GM19463 (cell line): Measurements from ENCODE around the gene RGS12.
A peak's percentile ranks its signal among the peaks of the same experiment; 100 is the strongest.

Experiments used
- ATAC-seq: cut with Tn5 transposase; IDR thresholded peaks from one replicate; pipeline ENCODE4 v1.9.1; 2021; ENCODE audit warnings: mild to moderate bottlenecking, moderate library complexity; ENCODE audit not compliant: unreplicated experiment

The RGS12 gene

DNA sequence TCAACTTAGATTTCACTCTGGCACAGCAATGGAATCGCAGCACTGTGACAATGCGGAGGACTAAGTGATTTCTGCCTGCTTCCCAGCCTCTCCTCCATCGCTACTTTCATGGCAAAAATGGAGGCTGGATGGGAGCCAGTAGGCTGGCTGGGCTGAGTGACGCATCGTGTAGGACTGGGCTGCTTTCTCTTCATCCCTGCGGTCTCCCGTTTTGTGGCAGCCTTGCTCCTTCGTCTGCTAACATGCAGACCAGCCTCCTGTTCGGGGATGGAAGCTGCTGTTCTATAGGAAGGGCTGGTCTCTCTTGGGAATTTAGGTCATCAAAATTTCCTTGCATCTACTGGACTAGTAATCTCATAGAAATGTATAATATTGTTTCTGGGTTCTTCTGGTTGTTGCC is 15.8 kb upstream of the RGS12 start:
- no peak for ATAC-seq

DNA sequence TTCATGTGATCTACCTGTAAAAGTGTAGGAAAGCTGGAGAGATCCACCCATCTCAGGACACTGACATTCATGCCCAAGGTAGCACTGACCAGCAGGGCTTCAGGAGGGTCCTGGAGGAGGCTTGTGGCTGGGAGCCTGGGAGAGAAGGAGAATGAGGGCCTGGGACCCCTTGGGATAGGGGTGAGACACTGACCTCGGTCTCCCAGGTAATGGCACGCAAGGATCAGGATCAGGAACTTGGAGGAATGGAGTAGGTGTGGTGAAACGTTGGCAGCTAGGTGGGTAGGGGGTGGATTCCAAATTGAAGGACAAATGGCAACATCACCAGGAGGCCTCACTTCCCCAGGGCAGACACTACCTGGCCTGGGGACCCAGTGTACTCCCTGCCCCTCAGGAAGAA is 12.4 kb upstream of the RGS12 start:
- ATAC-seq = no peak

DNA sequence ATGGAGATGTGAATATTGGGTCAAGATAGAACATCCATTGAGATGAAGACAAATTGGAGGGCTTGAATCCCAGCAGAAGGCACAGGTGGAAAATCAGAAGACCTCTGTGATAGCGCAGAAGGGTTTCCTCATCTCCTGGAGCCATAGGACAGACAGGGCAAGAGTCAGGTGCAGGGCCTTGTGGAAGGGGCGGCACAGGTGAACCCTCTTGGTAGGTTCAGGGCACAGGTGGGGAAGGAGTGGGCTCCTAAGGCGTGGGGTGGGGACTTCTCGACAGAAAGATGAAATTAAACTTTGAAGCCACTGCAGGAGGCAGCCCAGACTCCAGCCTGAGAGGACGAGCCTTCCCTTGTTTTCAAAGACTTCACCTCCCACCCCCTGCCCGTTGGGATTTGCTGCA is 9.3 kb upstream of the RGS12 start:
- no peak for ATAC-seq

DNA sequence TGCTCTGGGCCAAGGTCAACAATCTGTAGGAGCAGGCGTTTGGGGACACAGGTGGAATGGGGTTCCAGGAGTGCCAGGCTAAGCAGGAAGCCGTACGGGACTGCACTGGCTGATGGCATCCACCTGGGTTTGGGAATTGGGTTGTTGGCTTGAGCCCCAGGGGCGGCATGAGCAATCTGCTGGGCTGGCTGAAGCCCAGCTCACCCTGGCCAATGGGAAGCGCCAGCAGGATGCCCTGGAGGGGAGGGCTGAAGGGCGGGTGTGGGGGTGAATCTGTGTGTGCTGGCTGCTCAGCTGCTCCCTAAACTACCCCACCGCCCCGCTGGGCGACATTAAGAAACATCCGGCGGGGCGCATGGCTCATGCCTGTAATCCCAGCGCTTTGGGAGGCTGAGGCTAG is 8.9 kb upstream of the RGS12 start:
- no peak for ATAC-seq

DNA sequence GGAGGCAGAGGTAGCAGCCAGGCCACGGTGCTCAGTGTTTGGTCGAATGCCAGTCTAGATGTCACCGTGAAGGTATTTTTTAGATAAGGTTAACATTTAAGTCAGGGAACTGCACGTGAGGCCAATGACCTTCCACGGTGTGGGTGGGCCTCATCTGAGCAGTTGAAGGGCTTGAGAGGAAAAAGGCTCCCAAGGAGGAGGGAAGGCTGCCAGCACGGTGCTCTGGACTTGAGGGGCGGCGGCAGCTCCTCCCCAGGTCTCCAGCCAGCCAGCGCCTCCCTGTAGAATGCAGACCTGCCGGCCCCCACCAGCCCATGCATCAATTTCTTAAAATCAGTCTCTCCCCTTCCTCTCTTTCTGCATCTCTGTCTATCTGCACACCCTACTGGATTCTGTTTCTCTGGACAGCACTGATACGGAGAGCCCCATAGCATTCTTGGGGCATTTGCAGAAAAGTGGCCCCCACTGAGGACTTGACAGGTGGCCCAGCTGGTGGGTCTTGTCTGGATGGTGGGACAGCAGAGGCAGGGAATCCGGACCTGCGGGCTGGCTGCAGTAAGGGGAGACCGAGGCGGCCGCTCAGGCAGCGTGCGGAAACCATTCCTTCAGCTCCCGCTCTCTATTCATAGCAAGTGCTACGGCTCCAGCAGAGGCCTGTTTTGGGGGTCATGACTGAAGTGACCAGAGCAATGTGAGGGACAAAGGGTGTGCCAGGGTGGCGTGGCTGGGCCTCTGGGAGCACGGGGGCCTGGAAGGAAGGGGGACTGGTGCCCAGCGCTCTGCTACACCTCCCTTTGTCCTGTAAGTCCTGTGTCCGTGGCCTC is 7.9 kb upstream of the RGS12 start:
- no peak for ATAC-seq

DNA sequence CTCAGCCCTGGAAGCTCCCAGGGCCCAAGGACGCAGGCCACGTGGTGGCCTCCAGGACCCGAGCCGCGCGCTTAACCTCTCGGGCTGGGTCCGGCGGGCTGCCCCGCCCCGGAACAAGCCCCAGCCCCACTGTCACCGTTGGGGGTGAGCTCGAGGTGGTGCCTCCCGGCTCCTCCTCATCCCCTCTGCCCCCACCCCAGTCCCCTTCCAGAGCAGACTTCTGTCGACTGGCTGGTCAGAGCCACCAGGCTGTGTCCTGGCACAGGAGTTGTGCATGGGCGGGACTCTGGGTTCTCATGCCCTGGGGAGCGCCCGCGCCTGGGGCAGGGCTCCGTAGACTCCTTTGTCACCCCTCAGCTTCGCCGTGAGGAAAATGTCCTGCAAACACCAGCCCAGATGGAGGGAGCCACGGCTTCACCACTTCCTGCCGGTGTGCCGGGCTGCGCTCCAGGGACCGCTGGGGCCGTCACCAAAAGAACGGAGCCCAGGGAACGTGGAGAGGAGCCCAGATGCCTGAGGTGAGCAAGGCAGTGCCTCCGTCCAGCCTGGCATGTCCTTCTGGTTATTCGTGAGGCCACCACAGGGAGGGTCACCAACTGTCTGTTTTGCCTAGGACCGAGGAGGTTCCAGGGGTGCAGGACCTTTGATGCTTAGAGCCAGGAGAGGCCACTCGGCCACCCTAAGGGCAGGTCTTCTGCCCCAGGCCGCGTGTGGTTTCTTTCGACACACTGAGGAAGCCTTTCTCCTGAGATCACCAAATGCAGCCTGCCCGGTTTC is 7.1 kb upstream of the RGS12 start:
- ATAC-seq = peak; percentile 96

DNA sequence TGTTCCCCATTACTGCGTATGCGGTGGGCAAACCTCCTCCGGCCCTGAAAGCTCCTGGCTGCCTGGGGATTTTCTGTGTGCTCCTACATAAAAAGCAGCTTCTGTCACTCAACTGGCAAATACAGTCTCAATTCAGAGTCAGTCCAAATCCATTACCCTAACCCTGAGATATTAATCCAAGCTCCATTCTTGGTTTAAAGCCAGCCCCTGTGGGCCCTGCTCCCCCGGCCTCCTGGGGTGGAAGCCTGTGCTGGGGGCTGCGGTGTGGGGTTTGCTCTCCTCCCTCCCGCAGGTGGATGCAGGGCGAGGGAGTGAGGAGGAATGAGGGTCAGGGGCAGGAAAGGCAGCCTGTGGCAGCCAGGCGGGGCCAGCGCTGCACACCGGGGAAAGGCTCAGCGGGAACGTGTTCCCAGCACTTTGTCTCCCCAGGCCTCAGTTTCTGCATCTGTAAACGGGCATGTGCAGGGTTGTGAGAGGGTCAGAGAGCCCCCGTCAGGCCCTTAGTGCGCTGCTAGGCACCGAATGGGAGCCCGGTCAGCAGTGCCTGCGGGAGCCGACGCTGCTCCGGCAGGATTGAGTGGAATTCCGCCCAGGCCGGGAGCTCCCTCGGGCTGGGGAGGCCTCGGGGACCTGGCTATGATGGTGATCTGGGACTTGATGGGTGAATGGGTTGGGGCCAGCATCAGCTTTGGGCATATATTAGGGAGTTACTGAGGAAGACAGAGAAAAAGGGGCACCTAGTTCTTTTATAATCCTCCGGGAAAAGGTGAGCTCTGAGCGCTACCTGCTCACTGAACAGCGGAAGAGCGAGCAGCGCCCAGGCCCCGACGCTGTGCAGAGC is 6.3 kb upstream of the RGS12 start:
- no peak for ATAC-seq

DNA sequence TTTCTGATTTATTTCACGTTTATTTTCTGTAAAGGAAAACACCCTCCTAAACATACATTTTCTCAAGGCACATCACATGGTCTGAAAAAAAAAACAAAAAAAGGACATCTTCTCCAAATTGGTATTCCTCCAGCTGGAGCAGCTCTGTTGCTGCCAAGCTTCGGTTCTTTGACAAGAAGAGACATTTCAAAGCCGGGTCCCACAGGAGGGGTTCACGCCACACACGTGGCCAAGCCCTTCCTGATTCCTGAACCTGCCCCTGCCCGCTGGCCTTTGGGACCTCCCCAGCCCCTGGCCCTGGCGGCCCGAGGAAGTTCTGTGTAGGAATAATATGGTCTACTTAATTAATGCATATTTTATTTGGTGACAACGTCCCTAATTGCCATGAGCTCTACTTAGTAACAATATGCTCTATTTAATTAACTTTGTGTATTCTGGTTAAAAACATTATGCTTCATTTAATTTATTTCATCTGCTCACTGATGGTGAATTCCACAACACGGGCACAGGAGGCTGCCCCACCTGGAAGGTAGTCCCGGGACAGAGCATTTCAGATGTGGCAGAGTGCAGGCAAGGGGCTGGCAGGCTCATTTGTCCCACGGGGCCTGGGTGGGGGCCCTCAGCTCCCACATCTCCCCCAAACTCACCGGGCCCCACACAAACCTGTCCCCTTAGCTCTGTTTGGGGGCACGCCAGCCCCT is 5.4 kb upstream of the RGS12 start:
- ATAC-seq = no peak

DNA sequence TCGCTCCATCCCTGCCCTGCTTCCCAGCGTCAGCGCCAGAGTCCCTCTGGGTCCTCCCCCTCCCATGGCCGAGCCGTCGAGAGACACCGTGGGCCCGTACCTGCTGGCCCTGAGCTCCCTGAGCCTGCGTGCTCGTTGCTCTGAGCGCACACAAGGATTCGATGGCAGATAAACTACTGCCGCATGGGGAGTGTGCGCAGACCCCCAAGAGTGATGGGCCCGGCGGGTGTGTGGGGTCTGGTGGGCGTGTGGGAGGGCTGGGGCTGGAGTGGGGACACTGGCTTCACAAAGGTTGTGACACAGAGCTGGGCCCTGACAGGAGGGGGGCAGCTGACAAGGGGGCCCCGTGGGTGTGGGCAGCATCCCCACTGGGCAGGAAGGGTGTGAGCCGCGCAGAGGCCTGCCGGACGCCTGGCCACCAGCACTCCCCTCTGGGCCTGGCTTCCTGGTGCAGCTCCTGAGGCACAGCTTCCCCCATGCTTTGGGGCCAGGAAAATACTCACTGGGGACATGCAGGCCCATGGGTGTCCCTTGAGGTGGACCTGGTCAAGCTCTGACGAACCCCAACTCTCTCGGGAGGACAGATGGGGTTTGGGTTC is 4.8 kb upstream of the RGS12 start:
- ATAC-seq = no peak

DNA sequence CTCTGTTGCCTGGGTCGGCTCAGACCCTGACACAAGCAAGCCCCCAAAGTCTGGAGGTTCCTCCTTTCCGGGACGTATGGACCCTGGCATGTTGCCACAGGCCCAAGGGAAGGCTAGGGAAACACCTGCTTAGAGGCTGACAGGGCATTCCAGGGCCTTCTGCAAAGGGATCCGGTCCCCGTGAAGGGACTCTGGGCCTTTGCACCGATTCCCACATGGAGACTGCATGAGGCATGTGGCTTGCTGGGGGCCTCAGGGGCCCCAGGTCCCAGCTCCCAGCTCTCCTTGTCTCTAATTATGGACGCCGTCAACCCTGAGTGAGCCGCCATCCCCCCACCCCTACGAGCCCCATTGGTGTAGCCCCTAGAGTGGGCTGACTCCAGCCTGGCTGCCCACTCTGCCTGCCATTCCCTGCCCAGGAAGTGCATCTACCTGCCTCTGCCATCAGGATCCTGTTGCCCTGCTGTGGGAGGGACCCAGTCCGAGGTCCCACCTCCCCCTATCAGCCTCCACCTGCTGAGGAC is 4.2 kb upstream of the RGS12 start:
- ATAC-seq = no peak

DNA sequence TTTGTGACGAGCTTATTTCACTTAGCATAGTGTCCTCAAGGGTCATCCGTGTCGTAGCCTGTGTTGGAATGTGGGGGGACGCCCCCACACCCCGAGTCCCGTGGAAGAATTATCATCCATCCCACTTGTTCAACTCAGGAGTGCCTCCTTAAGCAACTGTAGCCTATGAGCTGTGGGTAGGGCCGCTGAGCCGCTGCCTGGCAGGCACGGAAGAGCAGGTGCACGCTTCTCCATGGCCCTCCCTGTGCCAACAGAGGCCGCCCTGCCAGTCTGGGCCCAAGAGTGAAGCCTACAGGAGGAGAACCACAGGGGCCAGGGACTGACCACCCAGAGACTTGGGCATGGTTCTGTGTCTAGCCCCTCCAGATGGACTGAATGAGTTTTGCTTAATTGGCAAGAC is 2.3 kb upstream of the RGS12 start:
- no peak for ATAC-seq

DNA sequence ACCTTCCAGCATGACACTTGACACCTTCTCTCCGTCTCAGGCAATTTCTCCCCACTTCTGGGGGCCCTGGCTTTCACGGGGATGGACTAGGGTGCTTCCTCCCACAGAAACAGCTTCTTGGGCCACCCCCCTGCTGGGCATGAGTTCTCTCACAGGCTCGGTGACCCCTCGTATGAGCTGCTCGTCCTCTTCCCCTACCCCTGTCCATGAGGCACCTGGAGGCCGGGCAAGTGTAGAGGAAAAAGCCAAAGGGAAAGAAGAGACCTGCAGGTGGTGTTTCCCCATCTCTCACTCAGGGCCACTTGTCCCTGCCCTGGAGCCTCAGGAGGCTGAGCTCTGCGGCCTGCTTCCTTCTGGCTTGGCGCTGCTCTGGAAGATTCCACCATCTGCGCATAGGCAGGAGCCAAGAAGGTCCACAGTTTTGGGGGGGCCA is 1.9 kb upstream of the RGS12 start:
- no peak for ATAC-seq

DNA sequence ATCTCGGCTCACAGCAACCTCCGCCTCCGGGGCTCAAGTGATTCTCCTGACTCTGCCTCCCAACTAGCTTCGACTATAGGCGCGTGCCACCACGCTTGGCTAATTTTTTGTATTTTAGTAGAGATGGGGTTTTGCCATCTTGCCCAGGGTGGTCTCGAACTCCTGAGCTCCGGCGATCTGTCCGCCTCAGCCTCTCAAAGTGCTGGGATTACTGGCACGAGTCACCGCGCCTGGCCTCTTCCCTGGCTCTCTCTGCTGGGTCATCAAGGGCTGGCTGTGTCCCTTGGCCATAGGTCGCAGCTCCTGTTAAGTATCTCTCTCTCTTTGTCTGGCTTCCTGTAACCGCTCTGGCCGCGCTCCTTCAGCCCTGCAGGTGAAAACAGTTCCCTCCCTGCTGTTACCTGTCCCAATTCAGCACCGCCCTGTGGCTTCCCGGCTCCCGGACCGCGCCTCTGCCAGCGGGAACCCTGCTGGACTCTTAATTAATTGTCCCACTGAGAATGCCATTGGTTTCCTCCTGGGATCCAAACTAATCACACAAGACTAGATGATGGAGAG is 1.3 kb upstream of the RGS12 start:
- ATAC-seq = no peak

DNA sequence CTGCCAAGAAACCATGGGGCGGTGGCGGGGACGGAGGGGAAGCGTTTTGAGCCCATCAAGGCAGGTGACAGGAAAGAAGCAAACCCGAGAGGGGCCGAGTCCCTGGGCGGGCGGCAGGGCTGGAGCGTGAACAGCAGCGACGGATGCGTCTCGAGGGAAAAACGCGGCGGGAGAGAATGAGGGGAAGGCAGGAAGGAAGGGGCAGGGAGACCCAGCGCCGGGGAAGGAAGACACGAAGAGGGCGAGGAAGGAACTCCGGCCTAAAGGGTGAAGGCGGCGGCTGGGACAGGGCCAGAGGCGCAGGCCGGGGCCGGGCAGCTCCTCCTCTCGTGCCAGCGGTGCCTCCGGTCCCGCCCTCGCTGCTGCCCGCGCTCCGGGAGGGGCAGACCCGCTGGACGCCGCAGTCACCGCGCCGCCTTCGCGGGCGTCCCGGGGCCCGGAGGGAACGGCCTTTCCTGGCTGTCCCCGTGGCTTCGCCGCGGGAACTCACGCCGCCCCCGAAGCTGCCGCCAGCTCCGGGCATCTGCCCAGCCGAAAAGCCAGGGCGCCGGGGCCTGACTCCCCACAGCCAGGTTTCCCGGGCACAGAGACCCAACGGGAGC is 751 bp upstream of the RGS12 start:
- ATAC-seq = peak; percentile 33

DNA sequence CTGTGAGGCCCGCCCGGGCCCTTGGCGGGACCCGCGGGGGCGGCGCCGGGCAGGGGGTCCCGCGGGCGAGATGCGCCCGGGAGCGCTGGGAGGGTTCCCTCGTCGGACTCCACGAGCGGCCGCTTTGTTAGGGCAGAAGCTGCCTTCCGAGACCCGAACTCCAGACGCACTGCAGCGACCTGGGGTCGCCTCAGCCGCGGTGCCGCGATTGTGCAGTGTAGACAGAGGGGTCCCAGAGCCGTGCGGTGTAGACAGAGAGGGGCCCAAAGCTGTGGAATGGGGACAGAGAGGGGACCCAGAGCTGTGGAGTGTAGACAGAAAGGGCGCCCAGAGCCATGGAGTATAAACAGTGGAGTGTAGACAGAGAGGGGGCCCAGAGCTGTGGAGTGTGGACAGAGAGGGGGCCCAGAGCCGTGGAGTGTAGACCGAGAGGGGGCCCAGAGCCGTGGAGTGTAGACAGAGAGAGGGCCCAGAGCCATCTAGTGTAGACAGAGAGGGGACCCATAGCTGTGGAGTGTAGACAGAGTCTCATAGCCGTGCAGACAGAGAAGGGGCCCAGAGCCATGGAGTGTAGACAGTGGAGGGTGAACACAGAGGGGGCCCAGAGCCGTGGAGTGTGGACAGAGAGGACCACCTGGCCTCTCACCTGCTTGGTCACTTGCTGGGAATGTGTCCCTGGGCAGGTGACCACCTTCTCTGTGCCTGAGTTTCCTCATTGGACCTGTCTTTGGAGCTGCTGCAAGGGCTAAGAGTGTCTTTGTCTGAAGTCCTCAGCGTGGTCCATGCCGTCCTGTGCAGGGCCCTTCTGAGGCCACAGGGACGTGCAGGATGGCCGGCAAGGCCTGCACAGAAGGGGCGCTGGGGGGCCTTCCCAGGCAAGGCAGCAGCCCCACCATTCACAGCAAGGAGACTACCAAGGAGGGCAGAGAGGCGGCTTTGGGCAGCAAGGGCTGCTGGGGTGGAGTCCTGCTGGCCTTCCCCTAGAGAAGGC is 875 bp downstream of the RGS12 start:
- no peak for ATAC-seq

DNA sequence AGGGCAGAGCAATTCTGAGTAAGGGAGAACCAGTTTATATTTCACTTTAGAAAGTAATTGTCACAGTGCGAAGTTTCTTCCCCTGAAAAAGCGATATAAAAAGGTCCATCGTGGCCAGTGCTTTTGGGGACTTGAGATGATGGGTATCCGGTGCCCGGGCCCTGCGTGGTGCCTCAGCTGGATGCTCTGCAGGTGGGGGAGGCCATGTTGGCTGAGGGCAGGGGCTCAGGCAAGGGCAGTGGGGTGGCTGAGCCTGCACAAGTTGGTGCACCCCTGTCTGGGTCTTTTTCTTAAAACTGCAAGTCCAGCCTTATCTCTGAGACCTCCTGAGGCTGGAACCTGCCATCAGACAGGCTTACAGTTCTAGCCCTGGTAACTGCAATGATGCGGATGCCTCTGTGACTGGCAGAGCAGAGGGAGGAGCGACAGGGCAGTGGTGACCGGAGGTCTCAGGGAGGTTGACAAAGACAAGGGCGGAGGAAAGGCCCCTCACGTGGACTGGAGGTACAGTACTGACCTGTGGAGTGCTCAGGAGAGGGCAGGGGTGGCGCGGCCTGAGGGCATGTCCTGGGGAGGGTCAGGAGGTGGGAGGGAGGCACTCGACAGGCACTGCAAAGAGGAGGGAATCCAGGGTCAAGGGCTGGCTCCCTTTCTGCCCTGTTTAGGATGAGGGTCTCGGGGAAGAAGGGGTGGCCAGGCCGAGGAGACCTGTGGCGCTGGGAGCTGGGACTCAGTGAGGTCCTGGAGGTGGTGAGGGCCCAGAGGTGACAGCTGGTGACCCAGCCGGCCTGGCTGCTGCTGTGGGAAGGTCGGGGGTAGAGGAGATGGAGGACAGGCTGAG is 1.8 kb downstream of the RGS12 start:
- ATAC-seq = no peak

DNA sequence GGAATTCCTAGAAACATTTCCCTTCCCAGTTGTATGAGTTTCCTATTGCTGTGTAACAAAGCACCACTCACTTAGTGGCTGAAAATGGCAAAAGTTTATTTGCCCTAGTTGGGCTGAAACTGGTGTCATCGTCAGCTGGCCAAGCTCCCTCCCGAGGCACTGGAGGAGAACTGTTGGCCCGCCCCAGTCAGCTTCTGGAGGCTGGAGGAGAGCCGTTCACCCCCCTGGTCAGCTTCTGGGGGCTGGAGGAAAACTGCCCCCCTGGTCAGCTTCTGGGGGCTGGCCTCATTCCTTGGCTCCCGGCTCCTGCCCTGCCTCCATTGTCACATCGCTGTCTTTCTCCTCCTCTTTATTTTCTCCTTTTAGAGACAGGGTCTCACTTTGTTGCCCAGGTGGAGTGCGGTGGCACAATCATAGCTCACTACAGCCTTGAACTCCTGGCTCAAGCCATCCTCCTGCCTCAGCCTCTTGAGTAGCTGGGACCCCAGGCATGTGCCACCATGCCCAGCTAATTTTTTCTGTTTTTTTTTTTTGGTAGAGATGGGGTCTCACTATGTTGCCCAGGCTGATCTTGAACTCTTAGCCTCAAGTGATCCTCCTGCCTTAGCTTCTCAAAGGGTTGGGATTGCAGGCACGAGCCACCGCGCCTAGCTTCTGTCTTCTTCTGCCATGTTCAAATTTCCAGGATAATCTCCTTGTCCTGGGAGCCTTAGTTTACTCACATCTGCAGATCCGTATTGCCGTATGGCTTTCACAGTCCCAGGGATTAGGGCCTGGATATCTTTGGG is 3.2 kb downstream of the RGS12 start:
- ATAC-seq = no peak
